ENCODE data around the gene NUDT19. TPM values are rescaled to one million over a fixed set of nuclear protein-coding genes. Genes with fewer than 3 reads are reported as not detected.
A peak's percentile ranks its signal among the peaks of the same experiment; 100 is the strongest.

The NUDT19 gene
- total and polyA plus RNA-seq, 9 of the 15 experiments (the other 6 are each of a cell fraction or from before 2014, with no cell fraction given) = 9.6 to 38.6 (median 14.4) TPM

- TF ChIP-seq SRSF7 (optimal IDR thresholded peaks at IDR 0.05; ENCODE audit: low read depth, low read length) (no peak), KAT2B (IDR thresholded peaks at IDR 0.05; ENCODE audit: low read depth, low read length) (no peak), USF1 (CRISPR knock-in tag; IDR thresholded peaks at IDR 0.05) (no peak), RFX7 (CRISPR knock-in tag; IDR thresholded peaks at IDR 0.05) (peak; percentile 60; the same call in 1 of the 2 replicates), ZNF212 (CRISPR knock-in tag; IDR thresholded peaks at IDR 0.05) (peak; percentile 75; the same call in 1 of the 2 replicates), HDAC1 (IDR thresholded peaks at IDR 0.05) (no peak), POLR3G (IDR thresholded peaks at IDR 0.05; ENCODE audit: extremely low read depth, insufficient read length, insufficient replicate concordance) (no peak), ATF6 (CRISPR knock-in tag; IDR thresholded peaks at IDR 0.05) (no peak), RFX5 (IDR thresholded peaks at IDR 0.05; ENCODE audit: low read depth, low read length) (no peak), ZBTB7A (IDR thresholded peaks at IDR 0.05; ENCODE audit: borderline replicate concordance, control insufficient read depth, low read depth, low read length) (no peak), MYNN (IDR thresholded peaks at IDR 0.05) (no peak), MYNN (CRISPR knock-in tag; IDR thresholded peaks at IDR 0.05) (no peak), NFYB (IDR thresholded peaks at IDR 0.05; ENCODE audit: extremely low read depth, insufficient read length) (no peak), ZZZ3 (IDR thresholded peaks at IDR 0.05) (no peak), FOXJ3 (CRISPR knock-in tag; IDR thresholded peaks at IDR 0.05) (no peak), ZC3H11A (IDR thresholded peaks at IDR 0.05; ENCODE audit: low read depth, low read length) (no peak), CEBPZ (IDR thresholded peaks at IDR 0.05; ENCODE audit: borderline replicate concordance, low read depth, low read length) (no peak)
- TF ChIP-seq, protein P1, sequence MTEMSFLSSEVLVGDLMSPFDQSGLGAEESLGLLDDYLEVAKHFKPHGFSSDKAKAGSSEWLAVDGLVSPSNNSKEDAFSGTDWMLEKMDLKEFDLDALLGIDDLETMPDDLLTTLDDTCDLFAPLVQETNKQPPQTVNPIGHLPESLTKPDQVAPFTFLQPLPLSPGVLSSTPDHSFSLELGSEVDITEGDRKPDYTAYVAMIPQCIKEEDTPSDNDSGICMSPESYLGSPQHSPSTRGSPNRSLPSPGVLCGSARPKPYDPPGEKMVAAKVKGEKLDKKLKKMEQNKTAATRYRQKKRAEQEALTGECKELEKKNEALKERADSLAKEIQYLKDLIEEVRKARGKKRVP (CRISPR knock-in tag; IDR thresholded peaks at IDR 0.05) = peak; percentile 84
Measured at GRCh38 chr19:32686847-32687475, 4.7 kb upstream of the NUDT19 start (continued).

Data from K562 (cell line).